Neural progenitor cell (in vitro differentiated cells): ENCODE measurements around the gene GUCY1A2.

Source experiments
- EZH2 ChIP-seq: fragments of 200-600 bp; sonication (generic); IDR thresholded peaks from 2 replicates; pipeline ENCODE4 v1.6.1; 2017; ENCODE audit warnings: antibody characterized with exemption, mild to moderate bottlenecking, moderate library complexity
- EZH2phosphoT487 ChIP-seq: fragments of 200-600 bp; sonication (generic); IDR thresholded peaks from 2 replicates; pipeline ENCODE4 v1.6.1; 2017; ENCODE audit warnings: antibody characterized with exemption
- TF ChIP-seq, protein P1 (sequence below): fragments of 200-600 bp; sonication (generic); IDR thresholded peaks from 2 replicates; pipeline ENCODE4 v1.5.1; 2017; ENCODE audit warnings: antibody characterized with exemption, mild to moderate bottlenecking

DNA sequence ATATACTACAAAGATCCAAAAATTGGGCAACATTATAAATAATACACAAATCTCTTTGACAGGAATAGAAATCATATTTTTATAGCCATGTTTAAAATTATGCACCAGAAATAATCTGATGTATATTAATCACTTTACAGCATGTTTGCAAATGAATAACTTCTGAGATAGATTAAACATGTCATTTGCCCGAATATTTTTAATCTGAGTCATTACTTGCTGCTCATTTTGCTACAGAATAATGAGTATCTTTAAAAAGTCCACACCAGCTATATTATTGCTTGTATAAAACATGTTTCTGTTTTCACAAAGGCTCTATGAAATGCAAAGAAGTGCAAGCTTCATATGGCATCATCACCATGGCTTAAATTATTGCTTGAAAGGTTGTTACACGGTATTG lies 336.8 kb downstream of the GUCY1A2 start:
- TF ChIP-seq, protein P1, sequence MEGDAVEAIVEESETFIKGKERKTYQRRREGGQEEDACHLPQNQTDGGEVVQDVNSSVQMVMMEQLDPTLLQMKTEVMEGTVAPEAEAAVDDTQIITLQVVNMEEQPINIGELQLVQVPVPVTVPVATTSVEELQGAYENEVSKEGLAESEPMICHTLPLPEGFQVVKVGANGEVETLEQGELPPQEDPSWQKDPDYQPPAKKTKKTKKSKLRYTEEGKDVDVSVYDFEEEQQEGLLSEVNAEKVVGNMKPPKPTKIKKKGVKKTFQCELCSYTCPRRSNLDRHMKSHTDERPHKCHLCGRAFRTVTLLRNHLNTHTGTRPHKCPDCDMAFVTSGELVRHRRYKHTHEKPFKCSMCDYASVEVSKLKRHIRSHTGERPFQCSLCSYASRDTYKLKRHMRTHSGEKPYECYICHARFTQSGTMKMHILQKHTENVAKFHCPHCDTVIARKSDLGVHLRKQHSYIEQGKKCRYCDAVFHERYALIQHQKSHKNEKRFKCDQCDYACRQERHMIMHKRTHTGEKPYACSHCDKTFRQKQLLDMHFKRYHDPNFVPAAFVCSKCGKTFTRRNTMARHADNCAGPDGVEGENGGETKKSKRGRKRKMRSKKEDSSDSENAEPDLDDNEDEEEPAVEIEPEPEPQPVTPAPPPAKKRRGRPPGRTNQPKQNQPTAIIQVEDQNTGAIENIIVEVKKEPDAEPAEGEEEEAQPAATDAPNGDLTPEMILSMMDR = no peak
- TF ChIP-seq EZH2phosphoT487 (no peak), EZH2 (no peak)
